Ishikawa (cell line): ENCODE data around the gene GAS7.

ENCODE experiments used
- CEBPB ChIP-seq: IDR thresholded peaks from 2 replicates; pipeline ENCODE4 v1.6.1; 2012
- CREB1 ChIP-seq: IDR thresholded peaks from 2 replicates; pipeline ENCODE4 v1.6.1; 2012; ENCODE audit warnings: low read depth
- EGR1 ChIP-seq: IDR thresholded peaks from 2 replicates; pipeline ENCODE4 v1.6.1; 2012
- EP300 ChIP-seq: IDR thresholded peaks from 2 replicates; pipeline ENCODE4 v1.6.1; 2012; ENCODE audit warnings: borderline replicate concordance
- FOXM1 ChIP-seq: IDR thresholded peaks from 2 replicates; pipeline ENCODE4 v1.6.1; 2012; ENCODE audit warnings: low read depth, borderline replicate concordance
- NFIC ChIP-seq: IDR thresholded peaks from 2 replicates; pipeline ENCODE4 v1.6.1; 2012
- RAD21 ChIP-seq: IDR thresholded peaks from 2 replicates; pipeline ENCODE4 v1.6.1; 2012; ENCODE audit warnings: low read depth
- TAF1 ChIP-seq: IDR thresholded peaks from 2 replicates; pipeline ENCODE4 v1.6.1; 2012; ENCODE audit warnings: low read depth, mild to moderate bottlenecking
- TCF12 ChIP-seq: IDR thresholded peaks from 2 replicates; pipeline ENCODE4 v1.6.1; 2012; ENCODE audit warnings: low read depth
- TEAD4 ChIP-seq: IDR thresholded peaks from 2 replicates; pipeline ENCODE4 v1.6.1; 2012
- YY1 ChIP-seq: IDR thresholded peaks from 2 replicates; pipeline ENCODE4 v1.6.1; 2012; ENCODE audit warnings: low read depth
- ZBTB7A ChIP-seq: IDR thresholded peaks from 2 replicates; pipeline ENCODE4 v1.6.1; 2012; ENCODE audit warnings: low read depth
- TF ChIP-seq, protein P1 (sequence below): IDR thresholded peaks from 2 replicates; pipeline ENCODE4 v1.6.1; 2012; ENCODE audit warnings: low read depth, mild to moderate bottlenecking
- TF ChIP-seq, protein P2 (sequence below): IDR thresholded peaks from 2 replicates; pipeline ENCODE4 v1.6.1; 2012
- TF ChIP-seq, protein P3 (sequence below): IDR thresholded peaks from 2 replicates; pipeline ENCODE4 v1.6.1; 2012

GAS7 gene

DNA sequence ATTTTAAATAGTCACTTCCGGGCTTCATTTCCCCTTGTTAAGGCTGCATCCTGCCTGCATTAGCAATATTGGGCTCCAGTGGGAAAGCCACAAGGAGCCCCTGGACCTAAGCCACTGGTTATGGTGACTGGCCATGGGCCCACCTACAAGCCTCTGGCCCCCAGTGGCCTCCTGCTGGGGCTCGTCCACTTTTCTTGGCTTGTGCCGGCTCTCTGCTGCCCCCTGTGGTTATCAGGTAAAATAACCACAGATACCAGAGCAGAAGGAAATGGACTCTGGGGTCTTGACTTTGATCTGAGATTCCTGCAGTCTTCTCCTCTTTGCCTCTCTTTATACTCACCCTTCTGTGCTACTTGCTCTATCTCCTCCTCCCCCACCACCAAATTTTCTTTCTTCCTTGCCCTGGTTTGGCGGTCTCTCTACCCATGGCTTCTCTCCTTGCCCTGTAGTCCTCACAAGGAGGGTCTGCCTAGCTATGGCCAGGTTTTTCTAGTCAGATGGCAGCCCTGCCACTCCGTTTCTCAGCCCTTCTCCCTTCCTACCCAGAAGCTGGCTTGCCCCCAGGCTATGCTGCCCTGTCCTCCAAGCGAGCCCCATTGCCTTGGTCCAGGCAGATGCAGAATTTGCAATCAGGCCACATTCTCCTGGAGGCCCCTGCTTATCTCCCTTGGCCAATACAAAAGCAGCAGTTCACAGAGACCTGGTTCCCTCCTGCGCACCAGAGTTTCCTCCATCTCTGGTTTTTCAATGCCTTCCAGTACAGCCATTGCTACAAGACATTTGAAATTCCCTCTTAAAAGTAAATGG lies 210.4 kb downstream of the GAS7 start:
- TF ChIP-seq EGR1 (no peak), NFIC (no peak)

DNA sequence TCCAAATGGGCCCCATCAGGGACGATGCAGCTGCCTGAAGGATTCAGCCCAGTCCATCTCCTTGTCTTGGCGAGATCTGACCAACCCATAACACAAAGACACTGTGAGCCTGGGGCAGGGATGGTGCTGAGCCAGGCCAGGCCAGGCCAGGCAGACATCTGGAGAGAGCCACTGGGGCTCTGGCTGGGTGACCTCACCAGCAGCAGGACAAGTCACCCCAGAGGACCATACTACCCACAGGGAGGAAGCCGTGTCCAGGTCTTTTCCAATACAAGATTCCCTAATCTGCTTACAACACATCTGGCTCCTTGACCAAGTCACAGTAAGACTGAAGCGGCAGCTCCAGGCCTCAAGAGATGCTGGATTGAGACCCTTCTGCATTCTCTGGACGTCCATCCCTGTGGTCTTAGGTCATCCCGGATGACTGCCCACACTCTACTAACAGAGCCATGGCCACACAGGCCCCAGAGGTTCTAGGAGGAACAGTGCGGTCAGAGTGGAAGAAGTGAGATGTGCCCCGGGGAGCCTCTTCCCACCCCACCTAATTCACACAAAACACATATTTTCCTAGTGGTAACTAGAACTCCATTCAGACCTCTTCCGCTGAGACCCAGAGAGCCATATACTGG lies 211.5 kb downstream of the GAS7 start:
- TF ChIP-seq EP300: no peak
- TF ChIP-seq EGR1: no peak
- TF ChIP-seq ZBTB7A: no peak
- TF ChIP-seq TAF1: no peak
- no peak for TF ChIP-seq CEBPB
- no peak for TF ChIP-seq RAD21
- TF ChIP-seq NFIC: no peak
- no peak for TF ChIP-seq FOXM1
- no peak for TF ChIP-seq TCF12
- TF ChIP-seq, protein P1, sequence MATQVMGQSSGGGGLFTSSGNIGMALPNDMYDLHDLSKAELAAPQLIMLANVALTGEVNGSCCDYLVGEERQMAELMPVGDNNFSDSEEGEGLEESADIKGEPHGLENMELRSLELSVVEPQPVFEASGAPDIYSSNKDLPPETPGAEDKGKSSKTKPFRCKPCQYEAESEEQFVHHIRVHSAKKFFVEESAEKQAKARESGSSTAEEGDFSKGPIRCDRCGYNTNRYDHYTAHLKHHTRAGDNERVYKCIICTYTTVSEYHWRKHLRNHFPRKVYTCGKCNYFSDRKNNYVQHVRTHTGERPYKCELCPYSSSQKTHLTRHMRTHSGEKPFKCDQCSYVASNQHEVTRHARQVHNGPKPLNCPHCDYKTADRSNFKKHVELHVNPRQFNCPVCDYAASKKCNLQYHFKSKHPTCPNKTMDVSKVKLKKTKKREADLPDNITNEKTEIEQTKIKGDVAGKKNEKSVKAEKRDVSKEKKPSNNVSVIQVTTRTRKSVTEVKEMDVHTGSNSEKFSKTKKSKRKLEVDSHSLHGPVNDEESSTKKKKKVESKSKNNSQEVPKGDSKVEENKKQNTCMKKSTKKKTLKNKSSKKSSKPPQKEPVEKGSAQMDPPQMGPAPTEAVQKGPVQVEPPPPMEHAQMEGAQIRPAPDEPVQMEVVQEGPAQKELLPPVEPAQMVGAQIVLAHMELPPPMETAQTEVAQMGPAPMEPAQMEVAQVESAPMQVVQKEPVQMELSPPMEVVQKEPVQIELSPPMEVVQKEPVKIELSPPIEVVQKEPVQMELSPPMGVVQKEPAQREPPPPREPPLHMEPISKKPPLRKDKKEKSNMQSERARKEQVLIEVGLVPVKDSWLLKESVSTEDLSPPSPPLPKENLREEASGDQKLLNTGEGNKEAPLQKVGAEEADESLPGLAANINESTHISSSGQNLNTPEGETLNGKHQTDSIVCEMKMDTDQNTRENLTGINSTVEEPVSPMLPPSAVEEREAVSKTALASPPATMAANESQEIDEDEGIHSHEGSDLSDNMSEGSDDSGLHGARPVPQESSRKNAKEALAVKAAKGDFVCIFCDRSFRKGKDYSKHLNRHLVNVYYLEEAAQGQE: no peak
- TF ChIP-seq, protein P2, sequence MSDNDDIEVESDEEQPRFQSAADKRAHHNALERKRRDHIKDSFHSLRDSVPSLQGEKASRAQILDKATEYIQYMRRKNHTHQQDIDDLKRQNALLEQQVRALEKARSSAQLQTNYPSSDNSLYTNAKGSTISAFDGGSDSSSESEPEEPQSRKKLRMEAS: no peak
- no peak for TF ChIP-seq TEAD4
- no peak for TF ChIP-seq YY1
- no peak for TF ChIP-seq CREB1
- TF ChIP-seq, protein P3, sequence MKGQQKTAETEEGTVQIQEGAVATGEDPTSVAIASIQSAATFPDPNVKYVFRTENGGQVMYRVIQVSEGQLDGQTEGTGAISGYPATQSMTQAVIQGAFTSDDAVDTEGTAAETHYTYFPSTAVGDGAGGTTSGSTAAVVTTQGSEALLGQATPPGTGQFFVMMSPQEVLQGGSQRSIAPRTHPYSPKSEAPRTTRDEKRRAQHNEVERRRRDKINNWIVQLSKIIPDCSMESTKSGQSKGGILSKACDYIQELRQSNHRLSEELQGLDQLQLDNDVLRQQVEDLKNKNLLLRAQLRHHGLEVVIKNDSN: no peak

DNA sequence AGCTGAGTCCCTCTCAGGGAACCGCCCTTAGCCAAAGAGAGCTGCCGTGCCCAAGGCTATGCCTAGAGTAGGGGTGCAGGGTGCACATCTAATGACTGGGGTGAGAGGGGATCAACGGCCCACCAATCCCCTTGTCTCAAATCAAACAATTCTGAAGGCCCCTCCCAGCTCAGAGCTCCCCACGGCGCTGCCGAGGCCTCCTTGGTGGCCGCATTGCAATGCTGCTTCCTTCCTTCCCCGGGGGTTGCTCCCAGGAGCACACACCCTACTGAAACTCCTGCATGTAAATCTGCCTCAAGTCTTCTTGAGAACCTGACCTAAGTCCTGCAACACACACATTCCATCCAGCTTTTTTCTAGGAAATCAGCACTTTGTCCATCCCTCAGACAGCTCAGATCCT lies 212.8 kb downstream of the GAS7 start:
- TF ChIP-seq, protein P1: no peak
- no peak for TF ChIP-seq NFIC

DNA sequence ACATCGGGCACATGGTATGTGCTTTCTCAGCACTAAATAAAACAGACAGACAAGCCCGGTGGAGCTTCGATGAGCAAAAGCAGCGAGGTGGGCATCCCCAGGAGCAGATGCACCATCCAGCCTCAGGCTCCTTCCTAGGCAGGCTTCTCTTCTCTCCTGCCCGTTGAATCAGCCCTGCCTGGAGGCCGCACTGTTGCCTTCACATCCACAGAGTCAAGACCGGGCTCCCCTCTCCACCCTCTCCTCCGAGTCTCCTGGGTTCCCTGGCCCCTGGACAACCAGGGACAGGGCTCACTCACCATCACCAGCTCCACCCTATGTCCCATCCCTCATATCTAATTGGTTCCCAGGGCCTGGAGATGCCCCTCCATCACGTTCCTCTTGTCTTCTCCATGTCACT lies 213.6 kb downstream of the GAS7 start:
- TF ChIP-seq, protein P1: no peak
- no peak for TF ChIP-seq CEBPB

DNA sequence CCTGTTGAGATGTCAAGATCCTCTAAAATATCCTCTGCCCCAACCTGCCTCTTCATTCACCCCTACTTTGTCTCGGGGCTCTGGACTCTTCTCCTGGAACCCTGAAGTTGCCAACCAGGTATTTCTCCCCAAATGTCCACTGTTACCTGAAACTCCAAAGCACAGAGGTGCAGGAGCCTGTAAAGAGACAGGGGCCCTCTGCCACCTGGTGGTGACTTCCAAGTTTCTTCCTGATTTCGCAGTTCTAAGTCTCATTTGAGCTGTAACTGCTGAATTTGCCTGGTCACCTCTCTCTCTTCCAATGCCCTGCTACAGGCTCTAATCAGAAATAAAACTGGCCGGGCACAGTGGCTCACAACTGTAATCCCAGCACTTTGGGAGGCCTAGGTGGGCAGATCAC lies 216.2 kb downstream of the GAS7 start:
- TF ChIP-seq CEBPB: no peak
- no peak for TF ChIP-seq ZBTB7A
- TF ChIP-seq EGR1: no peak
- no peak for TF ChIP-seq CREB1
- TF ChIP-seq, protein P3: no peak
- TF ChIP-seq NFIC: no peak
- no peak for TF ChIP-seq TEAD4
- TF ChIP-seq EP300: no peak
- TF ChIP-seq, protein P1: no peak
- TF ChIP-seq YY1: no peak
- TF ChIP-seq RAD21: no peak; the same call in 1 of the 2 replicates
- no peak for TF ChIP-seq FOXM1
- TF ChIP-seq, protein P2: no peak
- TF ChIP-seq TCF12: no peak
- TF ChIP-seq TAF1: no peak
